Activated CD8-positive, alpha-beta memory T cell treated with anti-CD3 and anti-CD28 coated beads, Interleukin-2, amount 50 U/mL, for 4 hours (primary cell): ENCODE data around the gene COL6A3.

Source experiments
- DNase-seq: peaks from one replicate; pipeline ENCODE4 v3.0.0-alpha.2; 2020

COL6A3 gene

GRCh38 chr2:237294460-237294859, 119.5 kb downstream of the COL6A3 start:
- no peak for DNase-seq

GRCh38 chr2:237293978-237294377, 120.0 kb downstream of the COL6A3 start:
- no peak for DNase-seq

GRCh38 chr2:237291138-237291792, 122.7 kb downstream of the COL6A3 start:
- DNase-seq, result no peak

GRCh38 chr2:237290261-237290660, 123.7 kb downstream of the COL6A3 start:
- DNase-seq, result no peak

GRCh38 chr2:237289139-237289538, 124.8 kb downstream of the COL6A3 start:
- no peak for DNase-seq

- no peak for DNase-seq
Measured at GRCh38 chr2:237287872-237288271, 126.1 kb downstream of the COL6A3 start.

GRCh38 chr2:237283131-237283928, 130.6 kb downstream of the COL6A3 start:
- DNase-seq, result no peak

GRCh38 chr2:237282568-237283128, 131.3 kb downstream of the COL6A3 start:
- DNase-seq, result no peak

GRCh38 chr2:237281836-237282306, 132.1 kb downstream of the COL6A3 start:
- DNase-seq, result no peak

GRCh38 chr2:237280939-237281338, 133.0 kb downstream of the COL6A3 start:
- no peak for DNase-seq

- no peak for DNase-seq
Measured at GRCh38 chr2:237280229-237280628, 133.7 kb downstream of the COL6A3 start.

- DNase-seq, result no peak
Measured at GRCh38 chr2:237279012-237279768, 134.8 kb downstream of the COL6A3 start.

- DNase-seq, result no peak
Measured at GRCh38 chr2:237278568-237278967, 135.4 kb downstream of the COL6A3 start.

GRCh38 chr2:237276716-237277490, 137.1 kb downstream of the COL6A3 start:
- DNase-seq, result no peak
